SK-N-SH treated with all-trans-retinoic acid at 6 μM for 48 hours (cell line): ENCODE data around the gene KLK10.

ENCODE experiments used
- ATAC-seq: fragments of 200-7000 bp; cut with Tn5 transposase; 3 replicates; pipeline ENCODE4 v1.9.1; 2020; ENCODE audit warnings: mild to moderate bottlenecking, moderate library complexity
- ARNTL ChIP-seq: fragments of 450-650 bp; formaldehyde crosslinking; IDR thresholded peaks from 2 replicates; pipeline ENCODE4 v1.5.0; 2020; ENCODE audit warnings: low read depth, mild to moderate bottlenecking, moderate library complexity, borderline replicate concordance
- BACH2 ChIP-seq: fragments of 250-450 bp; sonication (Bioruptor Pico); IDR thresholded peaks from 2 replicates; pipeline ENCODE4 v1.9.0; 2021; ENCODE audit warnings: mild to moderate bottlenecking, borderline replicate concordance
- GLIS3 ChIP-seq: fragments of 250-450 bp; sonication (Bioruptor Pico); IDR thresholded peaks from 2 replicates; pipeline ENCODE4 v1.5.0; 2020; ENCODE audit warnings: mild to moderate bottlenecking, moderate library complexity
- ISL1 ChIP-seq: fragments of 250-450 bp; sonication (Bioruptor Pico); IDR thresholded peaks from 2 replicates; pipeline ENCODE4 v2.1.2; 2022; ENCODE audit warnings: mild to moderate bottlenecking, moderate library complexity
- PPARA ChIP-seq: fragments of 250-450 bp; sonication (Bioruptor Pico); IDR thresholded peaks from 2 replicates; pipeline ENCODE4 v1.5.0; 2020; ENCODE audit warnings: mild to moderate bottlenecking, borderline replicate concordance
- TCF4 ChIP-seq: fragments of 250-450 bp; sonication (Bioruptor Pico); IDR thresholded peaks from 2 replicates; pipeline ENCODE4 v1.8.0; 2021; ENCODE audit warnings: mild to moderate bottlenecking, moderate library complexity, borderline replicate concordance
- TOX ChIP-seq: fragments of 250-450 bp; sonication (Bioruptor Pico); IDR thresholded peaks from 2 replicates; pipeline ENCODE4 v1.8.0; 2021; ENCODE audit warnings: mild to moderate bottlenecking, moderate library complexity, borderline replicate concordance
- ZFP3 ChIP-seq: fragments of 250-450 bp; sonication (Bioruptor Pico); IDR thresholded peaks from 2 replicates; pipeline ENCODE4 v1.5.0; 2020; ENCODE audit warnings: mild to moderate bottlenecking, moderate library complexity
- ZNF565 ChIP-seq: fragments of 450-650 bp; formaldehyde crosslinking; conservative IDR thresholded peaks from 2 replicates; pipeline ENCODE4 v1.5.0; 2020; ENCODE audit warnings: low read depth, mild to moderate bottlenecking, moderate library complexity
- ZNF8 ChIP-seq: fragments of 450-650 bp; formaldehyde crosslinking; IDR thresholded peaks from 2 replicates; pipeline ENCODE4 v1.5.0; 2020; ENCODE audit warnings: mild to moderate bottlenecking, moderate library complexity
- TF ChIP-seq, protein P1 (sequence below): fragments of 250-450 bp; sonication (Bioruptor Pico); IDR thresholded peaks from 2 replicates; pipeline ENCODE4 v1.5.1; 2020; ENCODE audit warnings: low read depth, mild to moderate bottlenecking, moderate library complexity
- TF ChIP-seq, protein P2 (sequence below): fragments of 250-450 bp; sonication (Bioruptor Pico); IDR thresholded peaks from 2 replicates; pipeline ENCODE4 v1.5.0; 2020; ENCODE audit warnings: mild to moderate bottlenecking, moderate library complexity
- TF ChIP-seq, protein P3 (sequence below): fragments of 250-450 bp; sonication (Bioruptor Pico); IDR thresholded peaks from 2 replicates; pipeline ENCODE4 v1.8.0; 2021; ENCODE audit warnings: low read depth, mild to moderate bottlenecking, moderate library complexity, borderline replicate concordance
- TF ChIP-seq, protein P4 (sequence below): fragments of 250-450 bp; sonication (Bioruptor Pico); IDR thresholded peaks from 2 replicates; pipeline ENCODE4 v1.8.0; 2020; ENCODE audit warnings: mild to moderate bottlenecking, moderate library complexity, borderline replicate concordance

KLK10 gene, protein sequence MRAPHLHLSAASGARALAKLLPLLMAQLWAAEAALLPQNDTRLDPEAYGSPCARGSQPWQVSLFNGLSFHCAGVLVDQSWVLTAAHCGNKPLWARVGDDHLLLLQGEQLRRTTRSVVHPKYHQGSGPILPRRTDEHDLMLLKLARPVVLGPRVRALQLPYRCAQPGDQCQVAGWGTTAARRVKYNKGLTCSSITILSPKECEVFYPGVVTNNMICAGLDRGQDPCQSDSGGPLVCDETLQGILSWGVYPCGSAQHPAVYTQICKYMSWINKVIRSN

DNA sequence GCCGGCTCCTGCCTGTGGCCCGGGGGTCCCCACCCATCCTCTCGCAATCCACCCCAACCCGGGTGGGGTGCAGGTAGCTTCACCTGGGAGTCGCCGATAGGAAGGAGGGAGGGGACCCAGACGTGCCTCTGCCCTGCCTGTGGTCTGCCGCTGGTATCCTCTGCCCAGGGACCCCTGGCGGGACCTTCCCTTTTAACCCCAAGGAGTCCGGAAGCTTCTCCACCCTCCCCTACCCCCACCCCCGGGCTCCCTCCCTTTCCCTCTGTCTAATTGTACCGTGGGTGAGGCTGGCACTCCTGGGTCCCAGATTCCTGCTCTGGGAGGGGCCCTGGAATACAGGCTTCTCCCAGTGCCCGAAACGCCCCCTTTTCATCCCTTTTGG lies at the start of gene KLK10:
Gene KLK10 (minus strand): TSS at position 166 of the 382 bp plus-strand sequence. CDS start 579 bp downstream, outside the sequence.
- TF ChIP-seq ZNF8 (CRISPR knock-in tag), result no peak
- TF ChIP-seq ISL1 (CRISPR knock-in tag), result no peak
- TF ChIP-seq BACH2 (CRISPR knock-in tag), result no peak
- no peak for ATAC-seq

DNA sequence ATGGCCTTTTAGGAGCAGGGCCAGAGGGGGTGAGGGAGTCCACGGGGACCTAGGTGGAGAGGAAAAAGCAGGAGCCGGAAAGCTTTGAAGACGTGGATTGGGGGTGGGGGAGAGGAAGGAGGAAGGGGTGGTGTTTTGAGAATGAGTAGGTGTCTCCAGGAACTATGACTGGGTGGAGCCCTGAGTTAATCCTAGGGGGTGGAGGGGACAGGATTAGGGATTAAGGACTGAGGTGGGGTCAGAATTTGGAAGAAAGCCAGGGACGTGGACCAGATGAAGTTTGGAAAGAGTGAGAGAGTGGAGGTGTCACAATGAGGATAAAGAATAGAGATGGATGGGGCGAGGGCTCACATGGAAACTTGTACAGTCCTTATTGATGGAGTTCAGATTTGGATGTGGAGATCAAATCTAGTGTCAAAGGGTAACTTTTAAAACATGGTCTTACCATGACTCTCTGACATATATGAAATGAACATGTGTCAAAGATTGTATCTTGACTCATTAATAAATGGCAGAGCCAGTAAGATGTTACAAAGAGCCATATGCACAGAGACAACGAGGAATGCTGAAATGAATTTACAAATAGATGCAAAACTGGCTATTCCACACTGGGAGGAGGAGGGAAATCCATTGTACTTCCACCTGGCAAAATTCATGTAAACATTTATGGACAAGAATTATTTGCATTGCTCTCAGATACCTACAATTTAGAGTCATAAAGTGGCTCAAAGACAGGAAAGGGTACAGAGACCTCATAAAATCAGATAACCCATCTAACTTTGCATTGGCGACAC lies 47.1 kb upstream of the KLK10 start:
- TF ChIP-seq TCF4, result no peak
- TF ChIP-seq TOX (CRISPR knock-in tag), result no peak
- no peak for TF ChIP-seq ARNTL (CRISPR knock-in tag)
- TF ChIP-seq PPARA (CRISPR knock-in tag), result no peak
- no peak for TF ChIP-seq GLIS3 (CRISPR knock-in tag)
- TF ChIP-seq, all 23 proteins: peak for 0
- no peak for ATAC-seq

DNA sequence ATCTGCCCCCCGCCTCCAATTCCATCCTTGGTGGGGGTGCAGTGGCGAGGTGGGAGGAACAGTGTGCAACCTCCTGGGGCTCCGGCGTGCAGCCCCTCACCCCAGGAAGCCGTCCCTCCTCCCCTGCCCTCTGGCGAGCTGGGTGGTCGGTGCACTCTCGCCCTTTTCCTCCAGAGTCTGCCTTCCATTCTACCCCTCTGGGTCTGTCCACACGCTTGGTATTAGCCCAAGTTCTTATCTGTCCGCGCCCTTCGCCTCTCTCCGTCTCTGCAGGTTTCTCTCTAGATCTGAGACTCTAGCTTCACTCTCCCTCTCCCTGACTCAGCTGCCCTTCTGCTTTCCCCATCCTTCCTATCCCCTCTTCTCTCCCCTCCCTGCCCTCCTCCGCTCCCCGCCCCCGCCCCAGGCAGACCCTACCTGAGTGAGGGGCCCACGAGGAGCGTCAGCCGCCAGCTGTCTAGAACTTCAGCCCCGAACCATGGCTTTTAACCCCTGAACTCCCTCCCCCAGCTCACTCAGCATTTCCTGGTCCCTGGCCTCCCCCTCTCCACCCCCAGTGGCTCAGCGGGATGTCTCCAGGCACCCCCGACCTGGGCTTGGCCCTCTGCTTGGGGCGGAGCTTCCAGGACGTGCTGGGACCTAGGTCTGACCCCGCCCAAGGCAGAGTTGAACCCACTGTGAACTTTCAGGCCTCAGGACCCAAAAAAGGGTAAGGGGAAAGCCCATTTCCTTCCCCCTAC lies 45.9 kb upstream of the KLK10 start:
- ATAC-seq, result no peak
- TF ChIP-seq, protein P1, sequence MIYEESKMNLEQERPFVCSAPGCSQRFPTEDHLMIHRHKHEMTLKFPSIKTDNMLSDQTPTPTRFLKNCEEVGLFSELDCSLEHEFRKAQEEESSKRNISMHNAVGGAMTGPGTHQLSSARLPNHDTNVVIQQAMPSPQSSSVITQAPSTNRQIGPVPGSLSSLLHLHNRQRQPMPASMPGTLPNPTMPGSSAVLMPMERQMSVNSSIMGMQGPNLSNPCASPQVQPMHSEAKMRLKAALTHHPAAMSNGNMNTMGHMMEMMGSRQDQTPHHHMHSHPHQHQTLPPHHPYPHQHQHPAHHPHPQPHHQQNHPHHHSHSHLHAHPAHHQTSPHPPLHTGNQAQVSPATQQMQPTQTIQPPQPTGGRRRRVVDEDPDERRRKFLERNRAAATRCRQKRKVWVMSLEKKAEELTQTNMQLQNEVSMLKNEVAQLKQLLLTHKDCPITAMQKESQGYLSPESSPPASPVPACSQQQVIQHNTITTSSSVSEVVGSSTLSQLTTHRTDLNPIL, result no peak
- TF ChIP-seq ZNF565 (CRISPR knock-in tag), result no peak
- TF ChIP-seq, protein P2, sequence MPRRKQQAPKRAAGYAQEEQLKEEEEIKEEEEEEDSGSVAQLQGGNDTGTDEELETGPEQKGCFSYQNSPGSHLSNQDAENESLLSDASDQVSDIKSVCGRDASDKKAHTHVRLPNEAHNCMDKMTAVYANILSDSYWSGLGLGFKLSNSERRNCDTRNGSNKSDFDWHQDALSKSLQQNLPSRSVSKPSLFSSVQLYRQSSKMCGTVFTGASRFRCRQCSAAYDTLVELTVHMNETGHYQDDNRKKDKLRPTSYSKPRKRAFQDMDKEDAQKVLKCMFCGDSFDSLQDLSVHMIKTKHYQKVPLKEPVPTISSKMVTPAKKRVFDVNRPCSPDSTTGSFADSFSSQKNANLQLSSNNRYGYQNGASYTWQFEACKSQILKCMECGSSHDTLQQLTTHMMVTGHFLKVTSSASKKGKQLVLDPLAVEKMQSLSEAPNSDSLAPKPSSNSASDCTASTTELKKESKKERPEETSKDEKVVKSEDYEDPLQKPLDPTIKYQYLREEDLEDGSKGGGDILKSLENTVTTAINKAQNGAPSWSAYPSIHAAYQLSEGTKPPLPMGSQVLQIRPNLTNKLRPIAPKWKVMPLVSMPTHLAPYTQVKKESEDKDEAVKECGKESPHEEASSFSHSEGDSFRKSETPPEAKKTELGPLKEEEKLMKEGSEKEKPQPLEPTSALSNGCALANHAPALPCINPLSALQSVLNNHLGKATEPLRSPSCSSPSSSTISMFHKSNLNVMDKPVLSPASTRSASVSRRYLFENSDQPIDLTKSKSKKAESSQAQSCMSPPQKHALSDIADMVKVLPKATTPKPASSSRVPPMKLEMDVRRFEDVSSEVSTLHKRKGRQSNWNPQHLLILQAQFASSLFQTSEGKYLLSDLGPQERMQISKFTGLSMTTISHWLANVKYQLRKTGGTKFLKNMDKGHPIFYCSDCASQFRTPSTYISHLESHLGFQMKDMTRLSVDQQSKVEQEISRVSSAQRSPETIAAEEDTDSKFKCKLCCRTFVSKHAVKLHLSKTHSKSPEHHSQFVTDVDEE (CRISPR knock-in tag), result no peak
- no peak for TF ChIP-seq GLIS3 (CRISPR knock-in tag)

DNA sequence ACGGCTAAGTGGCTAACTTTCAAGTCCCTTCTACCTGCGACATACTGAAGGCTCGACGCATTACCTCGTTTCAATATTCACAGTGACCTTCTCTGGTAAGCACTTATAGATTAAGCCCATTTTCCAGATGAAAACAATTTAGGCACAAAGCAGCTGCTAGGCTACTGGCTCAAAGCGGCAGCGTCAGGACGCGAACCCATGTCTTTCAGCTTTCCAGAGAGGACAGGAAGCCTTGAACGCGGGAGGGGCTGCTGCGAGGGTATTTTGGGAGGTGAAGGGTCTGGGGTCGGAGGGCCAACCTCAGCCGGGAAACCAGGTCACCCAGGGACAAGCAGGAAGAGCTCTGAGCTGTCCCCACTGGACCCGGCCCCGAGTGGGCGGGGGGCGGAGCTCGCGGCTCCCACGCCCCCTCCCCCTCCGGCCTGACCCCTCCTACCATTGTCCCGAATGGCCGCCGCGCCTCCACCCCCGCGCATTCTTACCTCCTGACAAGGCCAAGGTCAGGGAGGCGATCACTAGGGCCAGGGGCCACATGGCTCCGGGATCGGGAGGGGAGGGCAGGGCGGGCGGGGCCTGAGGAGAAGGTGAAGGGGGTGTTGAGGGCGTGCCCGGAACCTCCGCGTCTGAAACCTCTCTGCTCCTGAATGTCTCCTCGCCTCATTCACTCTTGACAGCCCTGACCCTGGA lies 45.2 kb upstream of the KLK10 start, which contains the start of gene KLK13:
Gene KLK13 (minus strand): TSS at position 559 of the 687 bp plus-strand sequence. CDS start 25 bp downstream, at position 534.
- no peak for TF ChIP-seq GLIS3 (CRISPR knock-in tag)
- TF ChIP-seq, protein P3, sequence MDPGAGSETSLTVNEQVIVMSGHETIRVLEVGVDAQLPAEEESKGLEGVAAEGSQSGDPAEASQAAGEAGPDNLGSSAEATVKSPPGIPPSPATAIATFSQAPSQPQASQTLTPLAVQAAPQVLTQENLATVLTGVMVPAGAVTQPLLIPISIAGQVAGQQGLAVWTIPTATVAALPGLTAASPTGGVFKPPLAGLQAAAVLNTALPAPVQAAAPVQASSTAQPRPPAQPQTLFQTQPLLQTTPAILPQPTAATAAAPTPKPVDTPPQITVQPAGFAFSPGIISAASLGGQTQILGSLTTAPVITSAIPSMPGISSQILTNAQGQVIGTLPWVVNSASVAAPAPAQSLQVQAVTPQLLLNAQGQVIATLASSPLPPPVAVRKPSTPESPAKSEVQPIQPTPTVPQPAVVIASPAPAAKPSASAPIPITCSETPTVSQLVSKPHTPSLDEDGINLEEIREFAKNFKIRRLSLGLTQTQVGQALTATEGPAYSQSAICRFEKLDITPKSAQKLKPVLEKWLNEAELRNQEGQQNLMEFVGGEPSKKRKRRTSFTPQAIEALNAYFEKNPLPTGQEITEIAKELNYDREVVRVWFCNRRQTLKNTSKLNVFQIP (CRISPR knock-in tag), result no peak
- no peak for ATAC-seq

DNA sequence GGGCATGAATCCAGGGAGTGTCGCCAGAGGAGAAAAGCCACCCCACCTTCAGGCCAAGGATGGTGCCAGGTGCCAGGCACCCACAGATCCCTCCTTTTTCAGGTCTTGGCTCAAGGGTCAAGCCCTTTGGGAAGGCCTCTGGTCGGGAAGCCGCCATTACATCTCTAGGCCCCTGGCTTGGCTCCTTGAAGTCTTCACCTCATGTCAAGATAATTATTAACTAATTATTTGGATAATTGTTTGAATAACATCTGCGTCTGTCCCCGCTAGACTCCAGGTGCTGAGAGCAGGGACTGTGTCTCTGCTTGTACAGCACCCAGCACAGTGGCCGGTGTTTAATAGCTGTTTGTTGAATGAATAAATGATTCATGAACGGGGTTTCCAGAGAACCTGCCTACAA lies 44.2 kb upstream of the KLK10 start:
- no peak for ATAC-seq
- TF ChIP-seq, protein P4, sequence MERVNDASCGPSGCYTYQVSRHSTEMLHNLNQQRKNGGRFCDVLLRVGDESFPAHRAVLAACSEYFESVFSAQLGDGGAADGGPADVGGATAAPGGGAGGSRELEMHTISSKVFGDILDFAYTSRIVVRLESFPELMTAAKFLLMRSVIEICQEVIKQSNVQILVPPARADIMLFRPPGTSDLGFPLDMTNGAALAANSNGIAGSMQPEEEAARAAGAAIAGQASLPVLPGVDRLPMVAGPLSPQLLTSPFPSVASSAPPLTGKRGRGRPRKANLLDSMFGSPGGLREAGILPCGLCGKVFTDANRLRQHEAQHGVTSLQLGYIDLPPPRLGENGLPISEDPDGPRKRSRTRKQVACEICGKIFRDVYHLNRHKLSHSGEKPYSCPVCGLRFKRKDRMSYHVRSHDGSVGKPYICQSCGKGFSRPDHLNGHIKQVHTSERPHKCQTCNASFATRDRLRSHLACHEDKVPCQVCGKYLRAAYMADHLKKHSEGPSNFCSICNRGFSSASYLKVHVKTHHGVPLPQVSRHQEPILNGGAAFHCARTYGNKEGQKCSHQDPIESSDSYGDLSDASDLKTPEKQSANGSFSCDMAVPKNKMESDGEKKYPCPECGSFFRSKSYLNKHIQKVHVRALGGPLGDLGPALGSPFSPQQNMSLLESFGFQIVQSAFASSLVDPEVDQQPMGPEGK (CRISPR knock-in tag), result no peak
- no peak for TF ChIP-seq GLIS3 (CRISPR knock-in tag)
- no peak for TF ChIP-seq PPARA (CRISPR knock-in tag)
- TF ChIP-seq, protein P2 (CRISPR knock-in tag), result no peak
- TF ChIP-seq ZFP3 (CRISPR knock-in tag), result no peak
- TF ChIP-seq, protein P1, result no peak
- TF ChIP-seq ISL1 (CRISPR knock-in tag), result no peak
- TF ChIP-seq, protein P3 (CRISPR knock-in tag), result no peak
- TF ChIP-seq TOX (CRISPR knock-in tag), result no peak
